Endothelial cell of umbilical vein (primary cell): ENCODE measurements around the gene DAAM1. TPM values are rescaled to one million over a fixed set of nuclear protein-coding genes. Genes with fewer than 3 reads are reported as not detected.

Experiments
- BruUV-seq: library from RNA; stranded (reverse); fragments of 400-500 nt; replicated peaks from 2 replicates; lab custom pipeline; 2021; lab: Mats Ljungman, UMichigan
- CTCF ChIA-PET: fragments of 300-600, 350-600 bp; sonication (Branson Sonifier 250); formaldehyde crosslinking; loops from one replicate; lab custom pipeline; 2021; ENCODE audit warnings: antibody characterized with exemption, inconsistent platforms; lab: Charles Lee
- POLR2A ChIA-PET: fragments of 300-600, 350-600 bp; sonication (Branson Sonifier 250); formaldehyde crosslinking; loops from one replicate; lab custom pipeline; 2021; ENCODE audit warnings: antibody characterized with exemption, inconsistent platforms; lab: Charles Lee
- DNase-seq: peaks from one replicate; pipeline ENCODE4 v3.0.0-alpha.2; 2011; ENCODE audit warnings: low read depth, low spot score
- FAIRE-seq: peaks from 2 replicates; lab custom pipeline; 2011; peaks lifted over from hg19 to GRCh38; lab: Jason Lieb, UNC
- H2AFZ ChIP-seq: 2 replicates; pipeline ENCODE4 v1.6.0; 2012; ENCODE audit warnings: low read depth, low read length, control low read depth, inconsistent platforms
- H3K27ac ChIP-seq: 2 replicates; pipeline ENCODE4 v1.5.1; 2011; ENCODE audit warnings: low read depth, mild to moderate bottlenecking, control low read depth, low read length, moderate library complexity; ENCODE audit not compliant: insufficient read depth
- H3K27me3 ChIP-seq, 2 experiments: 2 replicates each; pipeline versions ENCODE4 v1.6.0 to v1.6.1; 2011; ENCODE audit warnings: low read length in 2 of 2, mixed read lengths in 1 of 2; ENCODE audit not compliant: control insufficient read depth in 2 of 2, insufficient read depth in 2 of 2
- H3K36me3 ChIP-seq, 2 experiments: 2 replicates in 1 of 2; 3 replicates in 1 of 2; pipeline ENCODE4 v1.5.1; 2011; ENCODE audit warnings: low read length in 2 of 2, mild to moderate bottlenecking in 1 of 2, moderate library complexity in 1 of 2; ENCODE audit not compliant: control insufficient read depth in 2 of 2, insufficient read depth in 2 of 2; ENCODE audit errors: extremely low read depth in 1 of 2
- H3K4me1 ChIP-seq: 3 replicates; pipeline ENCODE4 v1.5.1; 2011; ENCODE audit warnings: mild to moderate bottlenecking, low read length; ENCODE audit not compliant: control insufficient read depth, insufficient read depth; ENCODE audit errors: extremely low read depth
- H3K4me2 ChIP-seq: 2 replicates; pipeline ENCODE4 v1.6.1; 2011; ENCODE audit warnings: low read length, control low read depth, mixed read lengths; ENCODE audit not compliant: insufficient read depth
- H3K4me3 ChIP-seq, 3 experiments: fragments of 200-600 bp in 1 of 3; sonication (generic), shearing (Covaris generic) in 1 of 3; replicated peaks in 1 of 3; 2 replicates each; pipeline ENCODE4 v1.5.1; 2011 to 2016; ENCODE audit warnings: control low read depth in 3 of 3, low read length in 3 of 3, mild to moderate bottlenecking in 2 of 3, inconsistent platforms in 1 of 3, low read depth in 1 of 3, moderate library complexity in 1 of 3; ENCODE audit not compliant: insufficient read depth in 1 of 3
- H3K79me2 ChIP-seq: 2 replicates; pipeline ENCODE4 v1.6.0; 2012; ENCODE audit warnings: low read length, inconsistent platforms; ENCODE audit not compliant: control insufficient read depth, insufficient read depth
- H3K9ac ChIP-seq: replicated peaks from 2 replicates; pipeline ENCODE3; 2011; ENCODE audit warnings: low read length, control low read depth; ENCODE audit not compliant: insufficient read depth; ENCODE audit errors: extremely low read depth
- H3K9me1 ChIP-seq: replicated peaks from 3 replicates; pipeline ENCODE4 v1.6.0; 2011; ENCODE audit warnings: mild to moderate bottlenecking, low read length; ENCODE audit not compliant: control insufficient read depth, insufficient read depth; ENCODE audit errors: extremely low read depth
- H3K9me3 ChIP-seq: replicated peaks from 2 replicates; pipeline ENCODE4 v1.5.1; 2012; ENCODE audit warnings: low read length, inconsistent platforms; ENCODE audit not compliant: control insufficient read depth, insufficient read depth
- H4K20me1 ChIP-seq: replicated peaks from 2 replicates; pipeline ENCODE3; 2011; ENCODE audit warnings: mild to moderate bottlenecking, low read length; ENCODE audit not compliant: control insufficient read depth, insufficient read depth; ENCODE audit errors: extremely low read depth
- EZH2 ChIP-seq: IDR thresholded peaks from 2 replicates; pipeline ENCODE4 v1.6.1; 2012; ENCODE audit warnings: borderline replicate concordance, low read depth, mild to moderate bottlenecking, moderate library complexity, low read length, inconsistent platforms; ENCODE audit not compliant: severe bottlenecking
- FOS ChIP-seq: IDR thresholded peaks from 2 replicates; pipeline ENCODE4 v1.6.1; 2011; ENCODE audit warnings: mild to moderate bottlenecking, low read length, moderate library complexity, borderline replicate concordance; ENCODE audit not compliant: insufficient read depth
- JUN ChIP-seq: IDR thresholded peaks from 2 replicates; pipeline ENCODE4 v1.6.1; 2011; ENCODE audit warnings: borderline replicate concordance, low read depth; ENCODE audit not compliant: insufficient read length, insufficient read depth
- MYC ChIP-seq: IDR thresholded peaks from one replicate; pipeline ENCODE4 v1.6.1; 2011; ENCODE audit warnings: mild to moderate bottlenecking, low read depth, low read length
- POLR2A ChIP-seq: IDR thresholded peaks from 2 replicates; pipeline ENCODE4 v1.6.1; 2012; ENCODE audit warnings: low read depth, mild to moderate bottlenecking, control low read depth, low read length
- POLR2AphosphoS5 ChIP-seq: IDR thresholded peaks from 2 replicates; pipeline ENCODE4 v1.6.1; 2012; ENCODE audit warnings: low read depth, mild to moderate bottlenecking, control low read depth, low read length, moderate library complexity; ENCODE audit not compliant: insufficient read depth
- dilution Hi-C: fragments of 300-500 bp; cut with MboI; formaldehyde crosslinking; loops from one replicate; pipeline ENCODE4 v1.15.0; 2019; ENCODE audit warnings: low sequenced_read_pairs; ENCODE audit not compliant: extremely low pct_ligation_motif_present
- intact Hi-C: fragments of 100-400 bp; cut with micrococcal nuclease; formaldehyde crosslinking; loops from one replicate; pipeline ENCODE4 v1.10.0; 2022
- polyA plus RNA-seq, 4 experiments: library from polyadenylated mRNA; depleted of rRNA in 3 of 4; stranded (reverse) in 3 of 4; unstranded in 1 of 4; fragments of >200 nt; gene quantifications; 2 replicates each; pipeline versions ENCODE4 v1.2.1 to v1.2.3, GENCODE V29; 2011 to 2012; ENCODE audit warnings: missing spikeins in 1 of 4
- total RNA-seq: library from RNA; stranded (reverse); gene quantifications from 2 replicates; pipeline ENCODE4 v1.2.3, GENCODE V29; 2021
- TF ChIP-seq, protein P1 (sequence below), 2 donors: IDR thresholded peaks; 1 replicate in 1 of 2; 2 replicates in 1 of 2; pipeline ENCODE4 v1.5.1; 2011; ENCODE audit warnings: low read length in 2 of 2, mild to moderate bottlenecking in 2 of 2, moderate library complexity in 2 of 2, control low read depth in 1 of 2, inconsistent platforms in 1 of 2, low read depth in 1 of 2; ENCODE audit not compliant: insufficient read depth in 1 of 2; ENCODE audit errors: extremely low read depth in 1 of 2
- TF ChIP-seq, protein P2 (sequence below): IDR thresholded peaks from 2 replicates; pipeline ENCODE4 v1.6.1; 2011; ENCODE audit not compliant: insufficient read depth, insufficient read length

Gene DAAM1
- total and polyA plus RNA-seq, 2 donors (not counting 3 experiments of a cell fraction or from before 2014, with no cell fraction given) = 10.2 to 25.3 TPM

DNA sequence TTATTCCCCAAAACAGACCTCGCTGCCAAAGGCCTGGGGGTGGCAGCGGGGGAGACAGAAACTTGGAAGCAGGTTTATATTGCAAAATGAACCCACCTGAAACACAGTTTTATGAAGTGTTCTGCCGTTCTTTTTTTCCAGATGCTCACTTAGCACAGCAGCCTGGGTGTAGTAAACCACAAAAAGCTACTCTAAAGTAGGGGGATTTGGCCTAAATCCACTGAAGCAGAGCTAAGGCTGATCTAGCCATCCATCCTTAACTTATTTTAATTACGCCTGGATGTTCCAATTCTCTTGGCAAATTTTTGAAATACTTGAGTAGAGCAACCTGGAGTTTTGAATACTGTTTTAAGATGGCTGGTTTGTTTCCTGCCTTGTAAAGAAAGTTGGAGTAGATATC, 155.5 kb downstream of the DAAM1 start:
- no peak overlapping the region for H3K4me3 ChIP-seq
- no peaks in the 10 kb centered on the region for H3K9me3 ChIP-seq
- dilution Hi-C loops (no loop called here), intact Hi-C loops (no loop called here)
- no peaks in the 10 kb centered on the region for H3K79me2 ChIP-seq
- no peak for TF ChIP-seq POLR2AphosphoS5
- TF ChIP-seq JUN = no peak
- TF ChIP-seq EZH2 = no peak
- TF ChIP-seq FOS = no peak
- TF ChIP-seq, protein P1, sequence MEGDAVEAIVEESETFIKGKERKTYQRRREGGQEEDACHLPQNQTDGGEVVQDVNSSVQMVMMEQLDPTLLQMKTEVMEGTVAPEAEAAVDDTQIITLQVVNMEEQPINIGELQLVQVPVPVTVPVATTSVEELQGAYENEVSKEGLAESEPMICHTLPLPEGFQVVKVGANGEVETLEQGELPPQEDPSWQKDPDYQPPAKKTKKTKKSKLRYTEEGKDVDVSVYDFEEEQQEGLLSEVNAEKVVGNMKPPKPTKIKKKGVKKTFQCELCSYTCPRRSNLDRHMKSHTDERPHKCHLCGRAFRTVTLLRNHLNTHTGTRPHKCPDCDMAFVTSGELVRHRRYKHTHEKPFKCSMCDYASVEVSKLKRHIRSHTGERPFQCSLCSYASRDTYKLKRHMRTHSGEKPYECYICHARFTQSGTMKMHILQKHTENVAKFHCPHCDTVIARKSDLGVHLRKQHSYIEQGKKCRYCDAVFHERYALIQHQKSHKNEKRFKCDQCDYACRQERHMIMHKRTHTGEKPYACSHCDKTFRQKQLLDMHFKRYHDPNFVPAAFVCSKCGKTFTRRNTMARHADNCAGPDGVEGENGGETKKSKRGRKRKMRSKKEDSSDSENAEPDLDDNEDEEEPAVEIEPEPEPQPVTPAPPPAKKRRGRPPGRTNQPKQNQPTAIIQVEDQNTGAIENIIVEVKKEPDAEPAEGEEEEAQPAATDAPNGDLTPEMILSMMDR (IDR thresholded peaks at IDR 0.05; ENCODE audit: extremely low read depth in 1 of 2, insufficient read depth in 1 of 2, low read depth in 1 of 2, low read length in 2 of 2) = no peak
- TF ChIP-seq, protein P2, sequence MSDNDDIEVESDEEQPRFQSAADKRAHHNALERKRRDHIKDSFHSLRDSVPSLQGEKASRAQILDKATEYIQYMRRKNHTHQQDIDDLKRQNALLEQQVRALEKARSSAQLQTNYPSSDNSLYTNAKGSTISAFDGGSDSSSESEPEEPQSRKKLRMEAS = no peak
- no peak for TF ChIP-seq POLR2A
- TF ChIP-seq MYC = no peak
- ChIA-PET POLR2A (no interaction called here), CTCF (interaction anchor here (2.1 kb wide), 1 partner anchor 214 kb away, joined by 4 read pairs; no protein-coding TSS in a partner anchor)
- no peak overlapping the region for H3K4me2 ChIP-seq
- H4K20me1 ChIP-seq = no peaks in the 10 kb centered on the region
- H3K9me1 ChIP-seq = no peaks in the 10 kb centered on the region
- H3K9ac ChIP-seq = no peak overlapping the region
- H3K4me1 ChIP-seq = peaks cover 16% of the 10 kb centered on the region
- no peak for FAIRE-seq
- H3K27ac ChIP-seq = no peak overlapping the region
- H2AFZ ChIP-seq = no peak overlapping the region
- H3K36me3 ChIP-seq = peaks cover 0 to 4% of the 10 kb centered on the region in 2 experiments
- H3K27me3 ChIP-seq = no peaks in the 10 kb centered on the region
- DNase-seq = no peak
- no TSS peak for BruUV-seq
